Activated CD8-positive, alpha-beta memory T cell treated with anti-CD3 and anti-CD28 coated beads for 1 hour (primary cell): ENCODE data around the gene CENPB.
A peak's percentile ranks its signal among the peaks of the same experiment; 100 is the strongest.
"Not testable (repeated sequence)": the region's sequence is repeated elsewhere in the genome, so short reads cannot be mapped to it uniquely, and the experiment has no call there.

Source experiments
- DNase-seq, 2 donors: peaks; one replicate each; pipeline ENCODE4 v3.0.0-alpha.2; 2020; ENCODE audit warnings: low read depth in 1 of 2; ENCODE audit errors: extremely low read depth in 1 of 2

The CENPB gene

GRCh38 chr20:3794168-3794567 is 7.6 kb upstream of the CENPB start:
- not testable (repeated sequence) for DNase-seq

GRCh38 chr20:3789201-3789600 is 2.7 kb upstream of the CENPB start:
- DNase-seq, result not testable (repeated sequence)

- DNase-seq, result no peak
These were observed 2.2 kb upstream of the CENPB start for GRCh38 chr20:3788685-3789155.

- DNase-seq, result no peak
These were observed 929 bp upstream of the CENPB start for GRCh38 chr20:3787324-3788014.

- peak in 1 of 2 donors; percentile 19 for DNase-seq
These were observed 435 bp downstream of the CENPB start for GRCh38 chr20:3786126-3786484.

- no peak for DNase-seq
These were observed 1.1 kb downstream of the CENPB start for GRCh38 chr20:3785240-3786125.

GRCh38 chr20:3784863-3785239 is 1.7 kb downstream of the CENPB start:
- DNase-seq, result no peak

- DNase-seq, result no peak
These were observed 2.2 kb downstream of the CENPB start for GRCh38 chr20:3784216-3784853.

GRCh38 chr20:3783511-3784195 is 2.9 kb downstream of the CENPB start:
- no peak for DNase-seq

GRCh38 chr20:3783068-3783489 is 3.5 kb downstream of the CENPB start:
- DNase-seq, result no peak

- no peak for DNase-seq
These were observed 3.9 kb downstream of the CENPB start for GRCh38 chr20:3782597-3782996.

- DNase-seq, result no peak
These were observed 5.2 kb downstream of the CENPB start, which contains the start of gene SPEF1 for GRCh38 chr20:3781153-3781910. SPEF1 (minus strand) TSS chr20:3781448; CDS start chr20:3781287, 161 bp downstream.

- no peak for DNase-seq
These were observed 7.6 kb downstream of the CENPB start for GRCh38 chr20:3778976-3779375.

- peak in 1 of 2 donors; percentile 19 for DNase-seq
These were observed 8.6 kb downstream of the CENPB start for GRCh38 chr20:3777716-3778629.

GRCh38 chr20:3777381-3777715 is 9.2 kb downstream of the CENPB start:
- DNase-seq, result no peak

- DNase-seq, result no peak
These were observed 11.0 kb downstream of the CENPB start for GRCh38 chr20:3775457-3776108.

GRCh38 chr20:3771552-3772058 is 14.9 kb downstream of the CENPB start:
- DNase-seq, result no peak

- peak; percentile 64 to 74 for DNase-seq
These were observed 18.0 kb downstream of the CENPB start for GRCh38 chr20:3768342-3769130.
